Hepatocyte (in vitro differentiated cells): ENCODE data around the gene HS3ST1.

Experiments used
- CTCF ChIP-seq: fragments of 200-600 bp; sonication (generic); IDR thresholded peaks from 2 replicates; pipeline ENCODE4 v1.5.1; 2016; ENCODE audit warnings: antibody characterized with exemption, mild to moderate bottlenecking; ENCODE audit not compliant: poor library complexity
- EZH2 ChIP-seq: fragments of 200-600 bp; sonication (generic); IDR thresholded peaks from 2 replicates; pipeline ENCODE4 v1.6.1; 2016; ENCODE audit warnings: antibody characterized with exemption, mild to moderate bottlenecking, borderline replicate concordance
- EZH2phosphoT487 ChIP-seq: fragments of 200-600 bp; sonication (generic); IDR thresholded peaks from one replicate; pipeline ENCODE4 v1.6.1; 2018; ENCODE audit warnings: antibody characterized with exemption, mild to moderate bottlenecking, low read depth, moderate library complexity; ENCODE audit not compliant: unreplicated experiment, severe bottlenecking

GRCh38 chr4:11365039-11365438 lies 63.7 kb downstream of the HS3ST1 start:
- no peak for TF ChIP-seq EZH2
- TF ChIP-seq CTCF = no peak
- no peak for TF ChIP-seq EZH2phosphoT487
